Erythroblast (primary cell): ENCODE results near the gene FGA.

ENCODE experiments used
- GATA1 ChIP-seq: IDR thresholded peaks from 2 replicates; pipeline ENCODE4 v1.6.1; 2011; ENCODE audit warnings: low read depth, mild to moderate bottlenecking, control low read depth, low read length, moderate library complexity
- POLR2A ChIP-seq: IDR thresholded peaks from 2 replicates; pipeline ENCODE4 v1.6.1; 2011; ENCODE audit warnings: mild to moderate bottlenecking, low read length

- TF ChIP-seq POLR2A (no peak), GATA1 (no peak)
Observed at GRCh38 chr4:154579927-154580326, 10.6 kb downstream of the FGA start.
